Endothelial cell of umbilical vein (primary cell): ENCODE measurements around the gene SMAD2. TPM values are rescaled to one million over a fixed set of nuclear protein-coding genes. Genes with fewer than 3 reads are reported as not detected.

Experiments
- BruUV-seq: library from RNA; stranded (reverse); fragments of 400-500 nt; replicated peaks from 2 replicates; lab custom pipeline; 2021; lab: Mats Ljungman, UMichigan
- CTCF ChIA-PET: fragments of 300-600, 350-600 bp; sonication (Branson Sonifier 250); formaldehyde crosslinking; loops from one replicate; lab custom pipeline; 2021; ENCODE audit warnings: antibody characterized with exemption, inconsistent platforms; lab: Charles Lee
- POLR2A ChIA-PET: fragments of 300-600, 350-600 bp; sonication (Branson Sonifier 250); formaldehyde crosslinking; loops from one replicate; lab custom pipeline; 2021; ENCODE audit warnings: antibody characterized with exemption, inconsistent platforms; lab: Charles Lee
- DNase-seq: peaks from one replicate; pipeline ENCODE4 v3.0.0-alpha.2; 2011; ENCODE audit warnings: low read depth, low spot score
- FAIRE-seq: peaks from 2 replicates; lab custom pipeline; 2011; peaks lifted over from hg19 to GRCh38; lab: Jason Lieb, UNC
- H2AFZ ChIP-seq: 2 replicates; pipeline ENCODE4 v1.6.0; 2012; ENCODE audit warnings: low read depth, low read length, control low read depth, inconsistent platforms
- H3K27ac ChIP-seq: 2 replicates; pipeline ENCODE4 v1.5.1; 2011; ENCODE audit warnings: low read depth, mild to moderate bottlenecking, control low read depth, low read length, moderate library complexity; ENCODE audit not compliant: insufficient read depth
- H3K27me3 ChIP-seq, 2 experiments: 2 replicates each; pipeline versions ENCODE4 v1.6.0 to v1.6.1; 2011; ENCODE audit warnings: low read length in 2 of 2, mixed read lengths in 1 of 2; ENCODE audit not compliant: control insufficient read depth in 2 of 2, insufficient read depth in 2 of 2
- H3K36me3 ChIP-seq, 2 experiments: 2 replicates in 1 of 2; 3 replicates in 1 of 2; pipeline ENCODE4 v1.5.1; 2011; ENCODE audit warnings: low read length in 2 of 2, mild to moderate bottlenecking in 1 of 2, moderate library complexity in 1 of 2; ENCODE audit not compliant: control insufficient read depth in 2 of 2, insufficient read depth in 2 of 2; ENCODE audit errors: extremely low read depth in 1 of 2
- H3K4me1 ChIP-seq: 3 replicates; pipeline ENCODE4 v1.5.1; 2011; ENCODE audit warnings: mild to moderate bottlenecking, low read length; ENCODE audit not compliant: control insufficient read depth, insufficient read depth; ENCODE audit errors: extremely low read depth
- H3K4me2 ChIP-seq: 2 replicates; pipeline ENCODE4 v1.6.1; 2011; ENCODE audit warnings: low read length, control low read depth, mixed read lengths; ENCODE audit not compliant: insufficient read depth
- H3K4me3 ChIP-seq, 3 experiments: fragments of 200-600 bp in 1 of 3; sonication (generic), shearing (Covaris generic) in 1 of 3; replicated peaks in 1 of 3; 2 replicates each; pipeline ENCODE4 v1.5.1; 2011 to 2016; ENCODE audit warnings: control low read depth in 3 of 3, low read length in 3 of 3, mild to moderate bottlenecking in 2 of 3, inconsistent platforms in 1 of 3, low read depth in 1 of 3, moderate library complexity in 1 of 3; ENCODE audit not compliant: insufficient read depth in 1 of 3
- H3K79me2 ChIP-seq: 2 replicates; pipeline ENCODE4 v1.6.0; 2012; ENCODE audit warnings: low read length, inconsistent platforms; ENCODE audit not compliant: control insufficient read depth, insufficient read depth
- H3K9ac ChIP-seq: replicated peaks from 2 replicates; pipeline ENCODE3; 2011; ENCODE audit warnings: low read length, control low read depth; ENCODE audit not compliant: insufficient read depth; ENCODE audit errors: extremely low read depth
- H3K9me1 ChIP-seq: replicated peaks from 3 replicates; pipeline ENCODE4 v1.6.0; 2011; ENCODE audit warnings: mild to moderate bottlenecking, low read length; ENCODE audit not compliant: control insufficient read depth, insufficient read depth; ENCODE audit errors: extremely low read depth
- H3K9me3 ChIP-seq: replicated peaks from 2 replicates; pipeline ENCODE4 v1.5.1; 2012; ENCODE audit warnings: low read length, inconsistent platforms; ENCODE audit not compliant: control insufficient read depth, insufficient read depth
- H4K20me1 ChIP-seq: replicated peaks from 2 replicates; pipeline ENCODE3; 2011; ENCODE audit warnings: mild to moderate bottlenecking, low read length; ENCODE audit not compliant: control insufficient read depth, insufficient read depth; ENCODE audit errors: extremely low read depth
- CTCF ChIP-seq, 2 donors: IDR thresholded peaks; 1 replicate in 1 of 2; 2 replicates in 1 of 2; pipeline ENCODE4 v1.5.1; 2011; ENCODE audit warnings: low read length in 2 of 2, mild to moderate bottlenecking in 2 of 2, moderate library complexity in 2 of 2, control low read depth in 1 of 2, inconsistent platforms in 1 of 2, low read depth in 1 of 2; ENCODE audit not compliant: insufficient read depth in 1 of 2; ENCODE audit errors: extremely low read depth in 1 of 2
- EZH2 ChIP-seq: IDR thresholded peaks from 2 replicates; pipeline ENCODE4 v1.6.1; 2012; ENCODE audit warnings: borderline replicate concordance, low read depth, mild to moderate bottlenecking, moderate library complexity, low read length, inconsistent platforms; ENCODE audit not compliant: severe bottlenecking
- FOS ChIP-seq: IDR thresholded peaks from 2 replicates; pipeline ENCODE4 v1.6.1; 2011; ENCODE audit warnings: mild to moderate bottlenecking, low read length, moderate library complexity, borderline replicate concordance; ENCODE audit not compliant: insufficient read depth
- GATA2 ChIP-seq: IDR thresholded peaks from 2 replicates; pipeline ENCODE4 v1.7.0; 2011; ENCODE audit warnings: low read depth, mild to moderate bottlenecking, moderate library complexity, mixed read lengths, low read length; ENCODE audit not compliant: insufficient read length, insufficient read depth
- JUN ChIP-seq: IDR thresholded peaks from 2 replicates; pipeline ENCODE4 v1.6.1; 2011; ENCODE audit warnings: borderline replicate concordance, low read depth; ENCODE audit not compliant: insufficient read length, insufficient read depth
- MYC ChIP-seq: IDR thresholded peaks from one replicate; pipeline ENCODE4 v1.6.1; 2011; ENCODE audit warnings: mild to moderate bottlenecking, low read depth, low read length
- POLR2A ChIP-seq: IDR thresholded peaks from 2 replicates; pipeline ENCODE4 v1.6.1; 2012; ENCODE audit warnings: low read depth, mild to moderate bottlenecking, control low read depth, low read length
- POLR2AphosphoS5 ChIP-seq: IDR thresholded peaks from 2 replicates; pipeline ENCODE4 v1.6.1; 2012; ENCODE audit warnings: low read depth, mild to moderate bottlenecking, control low read depth, low read length, moderate library complexity; ENCODE audit not compliant: insufficient read depth
- dilution Hi-C: fragments of 300-500 bp; cut with MboI; formaldehyde crosslinking; loops from one replicate; pipeline ENCODE4 v1.15.0; 2019; ENCODE audit warnings: low sequenced_read_pairs; ENCODE audit not compliant: extremely low pct_ligation_motif_present
- intact Hi-C: fragments of 100-400 bp; cut with micrococcal nuclease; formaldehyde crosslinking; loops from one replicate; pipeline ENCODE4 v1.10.0; 2022
- polyA plus RNA-seq, 4 experiments: library from polyadenylated mRNA; depleted of rRNA in 3 of 4; stranded (reverse) in 3 of 4; unstranded in 1 of 4; fragments of >200 nt; gene quantifications; 2 replicates each; pipeline versions ENCODE4 v1.2.1 to v1.2.3, GENCODE V29; 2011 to 2012; ENCODE audit warnings: missing spikeins in 1 of 4
- total RNA-seq: library from RNA; stranded (reverse); gene quantifications from 2 replicates; pipeline ENCODE4 v1.2.3, GENCODE V29; 2021
- TF ChIP-seq, protein P1 (sequence below): IDR thresholded peaks from 2 replicates; pipeline ENCODE4 v1.6.1; 2011; ENCODE audit not compliant: insufficient read depth, insufficient read length

SMAD2 gene
- total and polyA plus RNA-seq, 2 donors (not counting 3 experiments of a cell fraction or from before 2014, with no cell fraction given) = 40.3 to 123 TPM

DNA sequence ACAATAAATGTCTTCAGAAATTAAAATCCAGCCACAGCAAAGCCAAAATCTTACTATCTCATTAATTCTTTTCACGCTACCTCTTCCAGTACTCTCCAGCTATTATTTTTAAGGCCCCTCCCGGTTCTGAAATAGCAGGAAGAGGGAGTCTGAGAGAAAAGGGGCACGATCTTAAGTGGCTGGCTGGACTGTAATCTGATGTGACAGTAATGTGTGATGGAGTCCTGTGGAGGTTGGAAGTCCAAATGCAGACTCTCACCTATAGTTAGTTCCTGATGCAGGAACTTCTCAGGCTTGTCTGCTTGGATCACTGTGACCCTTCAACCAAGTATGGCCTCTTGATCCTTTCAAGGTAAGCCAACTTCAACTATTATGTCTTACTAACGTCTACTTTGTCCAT lies 43.2 kb downstream of the SMAD2 start:
- peaks cover 0 to 2% of the 10 kb centered on the region in 2 experiments for H3K36me3 ChIP-seq
- dilution Hi-C loops (no loop called here), intact Hi-C loops (no loop called here)
- H3K9ac ChIP-seq = no peak overlapping the region
- FAIRE-seq (no peak), DNase-seq (no peak)
- no TSS peak for BruUV-seq
- no peaks in the 10 kb centered on the region for H3K9me3 ChIP-seq
- ChIA-PET POLR2A (no interaction called here), CTCF (interaction anchor here (0.8 to 1.0 kb wide), 2 partner anchors 9 to 20 kb away, joined by 3 read pairs; no protein-coding TSS in a partner anchor)
- H3K4me2 ChIP-seq = no peak overlapping the region
- H4K20me1 ChIP-seq = peaks cover under 1% of the 10 kb centered on the region
- H3K27ac ChIP-seq = no peak overlapping the region
- H3K9me1 ChIP-seq = no peaks in the 10 kb centered on the region
- no peak overlapping the region for H2AFZ ChIP-seq
- H3K79me2 ChIP-seq = peaks cover 40% of the 10 kb centered on the region
- no peak overlapping the region for H3K4me3 ChIP-seq
- TF ChIP-seq, protein P1, sequence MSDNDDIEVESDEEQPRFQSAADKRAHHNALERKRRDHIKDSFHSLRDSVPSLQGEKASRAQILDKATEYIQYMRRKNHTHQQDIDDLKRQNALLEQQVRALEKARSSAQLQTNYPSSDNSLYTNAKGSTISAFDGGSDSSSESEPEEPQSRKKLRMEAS = no peak
- TF ChIP-seq MYC = no peak
- no peak for TF ChIP-seq JUN
- no peak for TF ChIP-seq EZH2
- TF ChIP-seq POLR2AphosphoS5 = no peak
- no peak for TF ChIP-seq CTCF (IDR thresholded peaks at IDR 0.05; ENCODE audit: extremely low read depth in 1 of 2, insufficient read depth in 1 of 2, low read depth in 1 of 2, low read length in 2 of 2)
- TF ChIP-seq FOS = no peak
- TF ChIP-seq GATA2 = no peak
- TF ChIP-seq POLR2A = no peak
- H3K4me1 ChIP-seq = peaks cover 4% of the 10 kb centered on the region
- no peaks in the 10 kb centered on the region for H3K27me3 ChIP-seq
